Measurements from ENCODE around the gene CACNB1.

Gene CACNB1

GRCh38 chr17:39225959-39226683 is 28.7 kb upstream of the CACNB1 start:
- ATAC-seq (peak; percentile 85), DNase-seq (peak; percentile 80)

DNA sequence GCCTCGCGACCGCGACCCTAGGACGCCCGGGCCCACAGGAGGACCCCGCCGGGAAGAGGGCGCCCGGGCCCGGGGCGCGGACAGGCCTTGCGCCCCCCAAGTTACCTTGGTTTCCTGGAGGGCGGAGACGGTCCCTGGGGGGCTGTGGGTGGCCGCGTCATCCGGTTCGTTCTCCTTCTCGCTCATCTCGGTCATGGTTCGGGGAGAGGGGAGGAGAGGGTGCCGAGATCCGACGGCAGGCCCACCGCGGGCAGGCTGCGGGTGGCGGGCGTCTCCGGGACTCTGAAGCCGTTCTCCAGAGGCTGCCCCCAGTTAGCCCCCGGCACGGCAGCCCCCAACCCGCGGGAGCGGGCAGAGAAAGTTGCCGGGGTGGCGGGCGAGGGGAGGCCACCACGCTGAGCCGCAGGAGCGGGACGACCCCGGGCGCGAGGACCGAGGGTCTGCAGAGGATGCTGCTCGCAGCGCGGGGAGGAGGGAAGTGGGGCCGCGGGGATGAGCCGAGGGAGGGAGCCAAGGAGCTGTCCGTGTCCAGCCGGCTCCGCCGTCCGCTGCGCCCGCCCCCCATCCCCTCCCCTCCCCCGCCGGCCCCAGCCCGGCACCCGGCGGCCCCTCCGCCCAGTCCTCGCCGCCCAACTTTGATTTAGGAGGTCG is 28.0 kb upstream of the CACNB1 start, which contains the start of gene STAC2:
Gene STAC2 (minus strand): TSS at position 638 of the 651 bp plus-strand sequence. CDS start 443 bp downstream, at position 195.
- ATAC-seq: no peak
- no peak for DNase-seq

- no peak for ATAC-seq
- no peak for DNase-seq
Measured at GRCh38 chr17:39224778-39225307, 27.4 kb upstream of the CACNB1 start.

- no peak for ATAC-seq
- DNase-seq: no peak
Measured at GRCh38 chr17:39223907-39224777, 26.7 kb upstream of the CACNB1 start.

GRCh38 chr17:39222866-39223834 is 25.7 kb upstream of the CACNB1 start:
- no peak for DNase-seq
- ATAC-seq: peak; percentile 19

- DNase-seq: no peak
- ATAC-seq: no peak
Measured at GRCh38 chr17:39222151-39222550, 24.7 kb upstream of the CACNB1 start.

- no peak for DNase-seq
- no peak for ATAC-seq
Measured at GRCh38 chr17:39221572-39221971, 24.1 kb upstream of the CACNB1 start.

- DNase-seq (no peak), ATAC-seq (no peak)
Measured at GRCh38 chr17:39219647-39220154, 22.2 kb upstream of the CACNB1 start.

DNA sequence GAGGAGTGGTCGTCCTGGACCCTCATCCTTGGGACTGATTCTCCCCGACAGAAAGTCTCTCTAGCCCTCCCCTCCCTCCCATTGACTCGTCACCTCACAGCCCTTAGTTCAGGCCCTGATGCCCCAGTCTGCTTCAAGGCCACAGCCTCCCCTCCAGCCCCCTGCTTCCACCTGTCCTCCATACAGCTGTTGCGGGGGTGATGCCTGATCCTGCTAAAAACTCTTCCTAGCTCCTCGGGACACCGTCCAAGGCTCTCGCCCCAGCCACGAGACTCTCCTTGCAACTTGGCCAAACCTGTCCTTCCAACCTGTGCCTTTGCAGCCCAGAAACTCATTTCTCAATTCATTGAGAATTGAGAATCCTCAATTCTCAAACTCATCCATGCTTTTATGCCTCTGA is 21.4 kb upstream of the CACNB1 start:
- ATAC-seq (no peak), DNase-seq (no peak)

DNA sequence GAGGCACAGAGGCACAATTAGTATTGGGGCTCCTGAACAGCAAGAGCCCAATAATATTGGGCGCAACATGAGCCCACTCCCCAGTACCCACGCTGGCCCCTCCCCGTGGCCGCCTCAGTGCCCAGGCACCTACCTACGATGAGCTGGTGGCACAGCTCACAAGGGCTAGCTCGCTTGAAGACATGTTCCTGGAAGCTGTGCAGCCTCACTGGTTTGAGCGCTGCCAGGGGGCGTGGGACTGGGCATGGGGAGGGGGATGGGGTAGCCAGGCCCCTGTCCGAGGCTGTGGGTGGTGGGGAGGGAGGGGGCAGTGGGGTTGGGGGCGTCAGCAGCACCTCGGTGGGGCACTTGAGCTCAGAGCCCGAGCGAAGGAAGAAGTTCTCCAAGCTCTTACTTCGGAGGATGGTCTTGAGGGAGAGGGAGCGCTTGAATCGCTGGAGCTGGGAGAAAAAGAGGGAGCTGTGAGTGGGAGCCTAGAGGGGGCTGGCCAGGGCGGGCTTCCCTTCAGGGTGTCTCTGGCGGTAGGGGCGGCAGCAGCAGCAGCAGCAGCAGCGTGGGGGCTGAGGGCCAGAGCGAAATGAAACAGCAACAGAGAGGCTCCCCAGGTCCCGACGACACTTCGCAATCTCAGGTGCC is 20.4 kb upstream of the CACNB1 start:
- ATAC-seq (no peak), DNase-seq (no peak)

DNA sequence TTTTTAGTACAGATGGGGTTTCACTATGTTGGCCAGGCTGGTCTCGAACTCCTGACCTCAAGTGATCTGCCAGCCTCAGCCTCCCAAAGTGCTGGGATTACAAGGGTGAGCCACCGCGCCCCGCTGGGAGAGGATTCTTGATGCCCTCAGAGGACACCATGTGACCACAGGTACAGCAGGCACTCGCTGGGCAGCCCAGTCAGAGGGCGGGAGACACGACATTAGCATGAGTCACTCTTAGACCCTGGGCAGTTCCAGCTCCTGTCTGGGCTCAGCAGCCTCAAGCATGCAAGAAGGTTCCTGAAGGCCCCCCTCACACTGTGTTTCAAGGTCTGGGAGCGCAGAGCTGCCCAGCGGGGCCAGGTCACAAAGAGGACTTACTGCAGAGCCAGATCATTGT is 16.4 kb upstream of the CACNB1 start:
- DNase-seq (no peak), ATAC-seq (no peak)

GRCh38 chr17:39212841-39213480 is 15.5 kb upstream of the CACNB1 start:
- DNase-seq (no peak), ATAC-seq (no peak)

DNA sequence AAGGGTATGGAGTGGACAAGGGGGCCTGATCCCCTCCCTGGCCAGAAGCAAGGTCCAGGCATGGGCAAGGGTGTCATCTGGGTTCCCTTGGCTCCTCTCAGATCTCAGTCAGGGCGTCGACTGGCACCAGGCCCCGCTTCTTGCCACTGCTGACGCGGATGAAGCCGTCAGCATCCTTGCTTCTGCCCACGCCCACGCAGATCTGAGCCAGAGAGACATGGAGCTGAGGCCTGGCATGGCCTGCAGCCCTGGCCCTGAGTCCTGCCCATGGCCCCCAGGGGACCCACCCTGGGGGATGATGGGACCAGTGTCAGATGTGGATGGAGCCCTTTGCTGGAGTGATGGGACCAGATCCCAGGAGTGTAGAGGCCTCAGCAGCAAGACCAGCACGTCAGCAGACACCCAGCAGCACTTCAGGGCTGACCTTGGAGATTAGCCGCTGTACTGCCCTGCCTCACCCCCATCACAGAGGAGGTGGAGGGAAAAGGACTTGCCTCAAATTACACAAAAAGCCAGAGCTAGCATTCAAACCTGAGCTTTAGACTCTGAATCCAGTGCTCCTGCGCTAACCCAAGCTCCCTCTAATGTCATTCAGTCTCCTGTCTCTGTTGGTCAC is 14.8 kb upstream of the CACNB1 start:
- DNase-seq: no peak

DNA sequence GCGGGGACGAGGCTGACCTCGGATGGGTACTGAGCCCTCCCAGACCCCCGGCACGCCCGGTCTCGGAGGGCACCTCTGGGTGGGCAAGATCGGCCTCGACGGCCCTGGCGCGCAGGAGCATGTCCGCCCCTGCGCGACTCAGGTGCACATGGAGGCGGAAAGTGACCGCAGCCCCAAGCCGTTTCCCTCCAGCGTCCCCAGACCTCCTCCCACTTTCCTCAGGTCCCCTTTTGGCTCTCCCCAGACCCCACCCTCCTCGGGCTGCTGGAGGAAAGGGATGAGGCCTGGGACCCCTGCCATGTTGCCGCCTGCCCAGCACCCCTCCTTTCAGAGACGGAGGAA is 12.6 kb upstream of the CACNB1 start:
- ATAC-seq: no peak
- no peak for DNase-seq

More for the DNA sequence above, 14.8 kb upstream of the CACNB1 start:
- ATAC-seq: no peak

DNA sequence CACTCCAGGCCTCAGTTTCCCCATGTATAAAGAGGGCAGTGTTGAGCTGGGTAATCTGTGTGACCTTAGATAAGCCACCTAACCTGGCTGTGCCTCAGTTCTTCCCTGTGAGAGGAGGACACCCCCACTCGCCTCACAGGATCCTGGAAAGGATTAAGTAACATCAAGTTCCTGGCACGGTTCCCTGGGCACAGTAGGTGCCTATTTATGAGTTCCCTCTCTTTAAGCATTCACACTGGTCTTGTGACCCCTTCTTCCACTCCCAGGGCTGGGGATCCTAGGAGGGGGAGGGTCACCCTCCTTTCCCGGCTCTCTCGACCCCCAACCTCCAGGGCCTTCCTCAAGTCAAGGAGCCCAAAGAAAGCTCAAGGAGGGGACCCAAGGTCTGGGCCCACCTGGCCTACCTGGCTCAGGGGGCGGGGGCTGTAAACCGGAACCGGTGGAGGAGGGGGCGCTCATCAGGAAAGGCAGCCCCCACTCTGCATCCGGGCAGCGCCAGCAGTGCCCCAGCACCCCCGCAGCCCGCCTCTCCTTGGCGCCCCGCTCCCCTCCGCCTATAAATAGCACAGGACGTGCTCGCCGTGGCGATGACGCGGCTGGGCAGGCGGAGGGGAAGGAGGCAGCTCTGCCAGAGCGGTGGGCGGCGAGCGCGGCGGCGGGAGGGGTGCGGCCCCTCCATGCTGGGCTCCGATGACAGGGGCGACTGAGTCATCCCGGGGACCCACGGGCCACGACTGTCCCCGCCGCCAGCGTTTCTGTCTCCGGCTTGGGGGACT is 12.0 kb upstream of the CACNB1 start:
- peak; percentile 87 for DNase-seq

DNA sequence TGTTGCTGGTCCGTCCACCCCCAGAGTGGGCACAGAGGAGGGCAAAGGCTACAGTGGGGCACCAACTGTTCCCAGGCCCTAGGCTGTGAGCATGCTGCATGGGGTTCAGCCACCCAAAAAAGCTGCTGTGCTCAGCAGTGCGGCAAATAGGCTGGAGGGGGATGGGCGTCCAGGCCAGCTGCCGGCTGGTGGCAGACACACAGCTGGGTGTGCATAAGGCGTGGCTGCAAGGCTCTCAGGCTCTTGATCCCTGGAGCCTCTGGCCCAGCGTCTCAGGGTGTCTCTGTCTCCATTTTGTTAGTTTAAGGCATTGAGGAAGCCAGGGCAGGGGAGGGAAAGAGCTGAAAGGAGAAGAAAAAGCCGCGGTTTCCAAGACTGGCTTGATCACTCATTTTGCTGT is 11.4 kb upstream of the CACNB1 start:
- peak; percentile 9 for ATAC-seq

More for the DNA sequence above, 12.0 kb upstream of the CACNB1 start:
- ATAC-seq: peak; percentile 73

GRCh38 chr17:39208136-39208535 is 10.7 kb upstream of the CACNB1 start:
- ATAC-seq (peak; percentile 8), DNase-seq (no peak)

More for the DNA sequence above, 11.4 kb upstream of the CACNB1 start:
- DNase-seq: peak; percentile 50

DNA sequence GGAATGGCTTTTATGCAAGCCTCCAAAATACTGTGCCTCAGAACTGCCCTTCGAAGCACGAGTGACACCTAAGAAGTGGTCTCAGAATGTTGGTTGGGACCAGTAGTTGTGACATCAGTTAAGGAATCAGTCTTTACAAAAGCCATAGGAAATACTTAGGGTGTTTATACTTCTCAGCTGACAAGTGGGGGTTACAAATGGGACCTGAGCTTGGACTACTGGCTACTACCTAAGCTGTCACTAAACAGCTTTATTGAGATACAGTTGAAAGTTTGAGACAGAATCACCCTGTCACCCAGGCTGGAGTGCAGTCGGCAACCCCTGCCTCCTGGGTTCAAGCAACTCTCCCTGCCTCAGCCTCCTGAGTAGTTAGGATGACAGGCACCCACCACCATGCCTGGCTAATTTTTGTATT is 7.7 kb upstream of the CACNB1 start:
- ATAC-seq: no peak
- DNase-seq: no peak

DNA sequence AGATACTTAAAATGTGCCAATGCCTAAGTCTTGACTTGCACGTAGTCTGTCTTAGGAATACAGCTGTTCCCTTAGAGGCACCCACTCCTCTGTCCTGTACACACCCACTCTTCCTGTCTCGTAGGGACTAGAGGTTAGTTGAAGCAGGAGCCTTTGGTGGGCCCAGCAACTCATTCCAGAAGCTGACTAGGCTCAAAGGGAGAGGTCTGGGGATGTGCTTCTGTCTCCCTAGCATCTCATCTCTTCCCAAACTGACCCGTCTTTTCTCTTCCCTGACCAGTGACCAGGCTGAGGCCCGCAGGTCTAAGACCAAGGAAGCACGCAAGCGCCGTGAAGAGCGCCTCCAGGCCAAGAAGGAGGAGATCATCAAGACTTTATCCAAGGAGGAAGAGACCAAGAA is 6.8 kb upstream of the CACNB1 start:
- DNase-seq (no peak), ATAC-seq (no peak)

Measured in stimulated activated naive CD8-positive, alpha-beta T cell treated with anti-CD3 and anti-CD28 coated beads, Interleukin-15, Interleukin-2, amounts not matched to agents 100 U/mL and 50 U/mL, for 24 hours (primary cell).